Caco-2 (cell line): ENCODE results near the gene GOSR2. TPM values are rescaled to one million over a fixed set of nuclear protein-coding genes. Genes with fewer than 3 reads are reported as not detected.
A peak's percentile ranks its signal among the peaks of the same experiment; 100 is the strongest.

Experiments used
- BruUV-seq: library from RNA; stranded (reverse); fragments of 400-500 nt; replicated peaks from 2 replicates; lab custom pipeline; 2021; lab: Mats Ljungman, UMichigan
- CTCF ChIA-PET: fragments of 300-600 bp; sonication (Branson Sonifier 250); formaldehyde crosslinking; loops from one replicate; lab custom pipeline; 2022; ENCODE audit warnings: antibody characterized with exemption; lab: Charles Lee
- POLR2A ChIA-PET: fragments of 300-600 bp; sonication (Branson Sonifier 250); formaldehyde crosslinking; loops from one replicate; lab custom pipeline; 2022; ENCODE audit warnings: antibody characterized with exemption; lab: Charles Lee
- DNase-seq, 2 experiments: peaks; one replicate each; pipeline versions ENCODE4 v3.0.0 to v3.0.0-alpha.2; 2020 to 2022
- H3K27me3 ChIP-seq: replicated peaks from 2 replicates; pipeline ENCODE4 v1.6.0; 2011; ENCODE audit warnings: low read length; ENCODE audit not compliant: control insufficient read depth, insufficient read depth
- H3K36me3 ChIP-seq: 2 replicates; pipeline ENCODE4 v1.5.1; 2011; ENCODE audit warnings: low read length; ENCODE audit not compliant: control insufficient read depth, insufficient read depth
- H3K4me1 ChIP-seq: fragments of 250-450 bp; sonication (Bioruptor Pico); 2 replicates; pipeline ENCODE4 v1.5.1; 2020; ENCODE audit warnings: mild to moderate bottlenecking
- H3K4me3 ChIP-seq: 2 replicates; pipeline ENCODE4 v1.5.1; 2011; ENCODE audit warnings: low read depth, mild to moderate bottlenecking, control low read depth, low read length
- H3K9me3 ChIP-seq: fragments of 250-450 bp; sonication (Bioruptor Pico); 2 replicates; pipeline ENCODE4 v1.5.1; 2020; ENCODE audit warnings: mild to moderate bottlenecking, moderate library complexity
- H3K27ac Mint-ChIP-seq: one replicate; pipeline ENCODE4 v1.8.0; 2022; ENCODE audit warnings: mixed read lengths; ENCODE audit not compliant: unreplicated experiment
- H3K27me3 Mint-ChIP-seq: one replicate; pipeline ENCODE4 v1.8.0; 2022; ENCODE audit warnings: mixed read lengths; ENCODE audit not compliant: insufficient read depth, unreplicated experiment
- H3K36me3 Mint-ChIP-seq: one replicate; pipeline ENCODE4 v1.8.0; 2022; ENCODE audit warnings: mild to moderate bottlenecking, mixed read lengths; ENCODE audit not compliant: insufficient read depth, unreplicated experiment
- H3K4me1 Mint-ChIP-seq: one replicate; pipeline ENCODE4 v1.8.0; 2022; ENCODE audit warnings: low read depth, mixed read lengths; ENCODE audit not compliant: unreplicated experiment
- H3K4me3 Mint-ChIP-seq: one replicate; pipeline ENCODE4 v1.8.0; 2022; ENCODE audit warnings: mild to moderate bottlenecking, moderate library complexity, mixed read lengths; ENCODE audit not compliant: unreplicated experiment
- H3K9me3 Mint-ChIP-seq: one replicate; pipeline ENCODE4 v1.8.0; 2022; ENCODE audit warnings: mixed read lengths; ENCODE audit not compliant: unreplicated experiment
- CTCF ChIP-seq, 2 experiments: fragments of 200-600 bp in 1 of 2; IDR thresholded peaks; 1 replicate in 1 of 2; 2 replicates in 1 of 2; pipeline versions ENCODE4 v1.5.1 to v1.8.0; 2011 to 2022; ENCODE audit warnings: antibody characterized with exemption in 1 of 2, control low read depth in 1 of 2, inconsistent platforms in 1 of 2, low read depth in 1 of 2, low read length in 1 of 2, mild to moderate bottlenecking in 1 of 2, moderate library complexity in 1 of 2; ENCODE audit not compliant: insufficient read depth in 1 of 2, severe bottlenecking in 1 of 2, unreplicated experiment in 1 of 2
- intact Hi-C: fragments of 100-400 bp; cut with micrococcal nuclease; formaldehyde crosslinking; loops from one replicate; pipeline ENCODE4 v1.10.0; 2022; ENCODE audit not compliant: unreplicated experiment
- total RNA-seq: library from RNA; stranded (reverse); gene quantifications from 2 replicates; pipeline ENCODE4 v1.2.3, GENCODE V29; 2022

The GOSR2 gene
- total RNA-seq, 1 experiment from 2014 or later: 84.0 TPM

- Histone ChIP-seq H3K36me3 (no peaks in the 10 kb centered on the region), H3K4me1 (peaks cover 7% of the 10 kb centered on the region; the same call in 1 of the 2 replicates), H3K4me3 (no peak overlapping the region), H3K27me3 (no peaks in the 10 kb centered on the region), H3K9me3 (no peaks in the 10 kb centered on the region)
- DNase-seq: no peak
- ChIA-PET CTCF (no interaction called here), POLR2A (interaction anchor here (0.7 kb wide), 1 partner anchor 76 kb away, joined by 3 read pairs; no protein-coding TSS in a partner anchor)
- no peaks in the 10 kb centered on the region for H3K4me1 Mint-ChIP-seq
- H3K9me3 Mint-ChIP-seq: no peaks in the 10 kb centered on the region
- TF ChIP-seq CTCF (IDR thresholded peaks at IDR 0.05; ENCODE audit: insufficient read depth in 1 of 2, low read depth in 1 of 2, low read length in 1 of 2, severe bottlenecking in 1 of 2, unreplicated experiment in 1 of 2): no peak
- no peak overlapping the region for H3K27ac Mint-ChIP-seq
- H3K4me3 Mint-ChIP-seq: no peak overlapping the region
- intact Hi-C loops: no loop called here
- no peaks in the 10 kb centered on the region for H3K27me3 Mint-ChIP-seq
- BruUV-seq: no TSS peak
- H3K36me3 Mint-ChIP-seq: no peaks in the 10 kb centered on the region
Observed at GRCh38 chr17:46874906-46875305, 48.1 kb upstream of the GOSR2 start.

- H3K36me3 ChIP-seq: no peaks in the 10 kb centered on the region
- H3K4me1 ChIP-seq: no peaks in the 10 kb centered on the region
- no peaks in the 10 kb centered on the region for H3K9me3 ChIP-seq
- H3K36me3 Mint-ChIP-seq: no peaks in the 10 kb centered on the region
- no peak overlapping the region for H3K4me3 ChIP-seq
- H3K4me1 Mint-ChIP-seq: no peaks in the 10 kb centered on the region
- ChIA-PET CTCF (interaction anchor here (1.2 to 1.4 kb wide), 2 partner anchors 24 to 43 kb away, joined by 3 to 6 read pairs; partner anchors contain the start of gene WNT9B), POLR2A (no interaction called here)
- TF ChIP-seq CTCF (IDR thresholded peaks at IDR 0.05; ENCODE audit: insufficient read depth in 1 of 2, low read depth in 1 of 2, low read length in 1 of 2, severe bottlenecking in 1 of 2, unreplicated experiment in 1 of 2): no peak
- no peaks in the 10 kb centered on the region for H3K27me3 Mint-ChIP-seq
- intact Hi-C loops: no loop called here
- H3K4me3 Mint-ChIP-seq: no peak overlapping the region
- no TSS peak for BruUV-seq
- H3K9me3 Mint-ChIP-seq: no peaks in the 10 kb centered on the region
- no peak for DNase-seq
- no peaks in the 10 kb centered on the region for H3K27me3 ChIP-seq
- H3K27ac Mint-ChIP-seq: no peak overlapping the region
Observed at GRCh38 chr17:46875849-46876352, 47.1 kb upstream of the GOSR2 start.

GRCh38 chr17:46876353-46876887 lies 46.5 kb upstream of the GOSR2 start:
- POLR2A ChIA-PET: no interaction called here

More at GRCh38 chr17:46876353-46876887, 46.5 kb upstream of the GOSR2 start:
- H3K36me3 Mint-ChIP-seq: no peaks in the 10 kb centered on the region
- no peaks in the 10 kb centered on the region for H3K4me1 Mint-ChIP-seq
- peak; percentile 73 to 88 for TF ChIP-seq CTCF (IDR thresholded peaks at IDR 0.05; ENCODE audit: insufficient read depth in 1 of 2, low read depth in 1 of 2, low read length in 1 of 2, severe bottlenecking in 1 of 2, unreplicated experiment in 1 of 2)
- H3K36me3 ChIP-seq: no peaks in the 10 kb centered on the region
- H3K9me3 ChIP-seq: no peaks in the 10 kb centered on the region
- BruUV-seq: no TSS peak
- CTCF ChIA-PET: interaction anchor here (0.6 to 1.4 kb wide), 5 partner anchors 17 to 66 kb away, joined by 3 to 6 read pairs (median 3); partner anchors contain the start of gene WNT9B
- intact Hi-C loops: no loop called here
- H3K27me3 ChIP-seq: no peaks in the 10 kb centered on the region
- no peak overlapping the region for H3K4me3 Mint-ChIP-seq
- no peaks in the 10 kb centered on the region for H3K27me3 Mint-ChIP-seq
- H3K4me3 ChIP-seq: no peak overlapping the region
- H3K4me1 ChIP-seq: no peaks in the 10 kb centered on the region
- H3K27ac Mint-ChIP-seq: no peak overlapping the region
- no peaks in the 10 kb centered on the region for H3K9me3 Mint-ChIP-seq
- peak; percentile 56 to 74 for DNase-seq
